GM03348 (cell line): ENCODE results near the gene SLC39A1.
A peak's percentile ranks its signal among the peaks of the same experiment; 100 is the strongest.

Experiments used
- DNase-seq: peaks from one replicate; pipeline ENCODE4 v3.0.0; 2012; ENCODE audit warnings: low spot score

SLC39A1 gene

GRCh38 chr1:153977250-153978240 lies 14.2 kb upstream of the SLC39A1 start, which contains the start of gene JTB:
JTB (minus strand) TSS chr1:153977674; CDS start chr1:153977252, 422 bp downstream.
- DNase-seq, result peak; percentile 84

GRCh38 chr1:153976819-153977249 lies 13.5 kb upstream of the SLC39A1 start:
- no peak for DNase-seq

GRCh38 chr1:153973525-153973924 lies 10.2 kb upstream of the SLC39A1 start:
- no peak for DNase-seq

GRCh38 chr1:153973071-153973470 lies 9.7 kb upstream of the SLC39A1 start:
- no peak for DNase-seq

GRCh38 chr1:153970346-153970745 lies 7.0 kb upstream of the SLC39A1 start:
- no peak for DNase-seq

GRCh38 chr1:153968972-153969371 lies 5.6 kb upstream of the SLC39A1 start:
- DNase-seq, result no peak

- no peak for DNase-seq
These were observed 5.1 kb upstream of the SLC39A1 start for GRCh38 chr1:153968408-153968807.

- DNase-seq, result no peak
These were observed 4.6 kb upstream of the SLC39A1 start for GRCh38 chr1:153968000-153968363.

- DNase-seq, result peak; percentile 92
These were observed 4.0 kb upstream of the SLC39A1 start, which contains the start of gene CREB3L4 for GRCh38 chr1:153967107-153967999. CREB3L4 (plus strand) TSS chr1:153967902; CDS start chr1:153968526, 624 bp downstream.

GRCh38 chr1:153963850-153964331 lies 554 bp upstream of the SLC39A1 start:
- peak; percentile 33 for DNase-seq

- peak; percentile 53 for DNase-seq
These were observed 978 bp downstream of the SLC39A1 start for GRCh38 chr1:153962088-153963029.

GRCh38 chr1:153961421-153961820 lies 1.9 kb downstream of the SLC39A1 start:
- DNase-seq, result no peak

- no peak for DNase-seq
These were observed 3.1 kb downstream of the SLC39A1 start for GRCh38 chr1:153960206-153960605.

GRCh38 chr1:153959454-153959853 lies 3.9 kb downstream of the SLC39A1 start:
- no peak for DNase-seq

GRCh38 chr1:153958961-153959260 lies 4.4 kb downstream of the SLC39A1 start:
- DNase-seq, result no peak

- DNase-seq, result peak; percentile 96
These were observed 5.0 kb downstream of the SLC39A1 start, which contains the start of gene CRTC2 for GRCh38 chr1:153958111-153958960. CRTC2 (minus strand) TSS chr1:153958612; CDS start chr1:153958497, 115 bp downstream.

- DNase-seq, result no peak
These were observed 5.6 kb downstream of the SLC39A1 start for GRCh38 chr1:153957744-153958110.

- no peak for DNase-seq
These were observed 6.2 kb downstream of the SLC39A1 start for GRCh38 chr1:153956997-153957715.

- no peak for DNase-seq
These were observed 8.5 kb downstream of the SLC39A1 start for GRCh38 chr1:153954826-153955225.
